Hepatocyte (in vitro differentiated cells): ENCODE data around the gene ZDHHC22.

Source experiments
- EZH2 ChIP-seq: fragments of 200-600 bp; sonication (generic); IDR thresholded peaks from 2 replicates; pipeline ENCODE4 v1.6.1; 2016; ENCODE audit warnings: antibody characterized with exemption, mild to moderate bottlenecking, borderline replicate concordance
- TF ChIP-seq, protein P1 (sequence below): fragments of 200-600 bp; sonication (generic); IDR thresholded peaks from 2 replicates; pipeline ENCODE4 v1.5.1; 2016; ENCODE audit warnings: antibody characterized with exemption, mild to moderate bottlenecking; ENCODE audit not compliant: poor library complexity

DNA sequence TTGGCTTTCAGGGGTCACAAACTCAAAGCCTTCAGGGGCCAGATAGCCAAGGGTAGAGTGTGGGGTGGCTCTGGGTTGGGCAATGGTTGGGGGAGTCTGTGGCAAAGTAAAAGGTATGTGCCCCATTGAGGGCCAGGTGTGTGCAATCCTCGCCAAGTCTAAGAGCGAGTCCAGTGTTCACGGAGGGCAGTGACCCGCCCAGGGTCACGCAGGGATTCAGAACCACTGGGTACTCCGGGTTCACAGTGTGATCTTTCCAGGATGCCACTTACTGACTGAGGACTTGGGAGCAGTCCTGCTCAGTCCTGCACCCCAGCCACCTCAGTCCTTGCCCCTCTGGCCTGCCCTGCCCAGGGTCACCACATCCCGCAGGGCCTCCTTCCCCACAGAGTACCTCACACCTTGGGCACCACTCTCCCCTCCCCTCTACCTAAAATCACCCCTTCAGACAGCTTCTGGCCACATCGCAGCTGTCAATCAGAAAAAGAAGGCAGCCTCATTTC is 15.7 kb downstream of the ZDHHC22 start:
- TF ChIP-seq, protein P1, sequence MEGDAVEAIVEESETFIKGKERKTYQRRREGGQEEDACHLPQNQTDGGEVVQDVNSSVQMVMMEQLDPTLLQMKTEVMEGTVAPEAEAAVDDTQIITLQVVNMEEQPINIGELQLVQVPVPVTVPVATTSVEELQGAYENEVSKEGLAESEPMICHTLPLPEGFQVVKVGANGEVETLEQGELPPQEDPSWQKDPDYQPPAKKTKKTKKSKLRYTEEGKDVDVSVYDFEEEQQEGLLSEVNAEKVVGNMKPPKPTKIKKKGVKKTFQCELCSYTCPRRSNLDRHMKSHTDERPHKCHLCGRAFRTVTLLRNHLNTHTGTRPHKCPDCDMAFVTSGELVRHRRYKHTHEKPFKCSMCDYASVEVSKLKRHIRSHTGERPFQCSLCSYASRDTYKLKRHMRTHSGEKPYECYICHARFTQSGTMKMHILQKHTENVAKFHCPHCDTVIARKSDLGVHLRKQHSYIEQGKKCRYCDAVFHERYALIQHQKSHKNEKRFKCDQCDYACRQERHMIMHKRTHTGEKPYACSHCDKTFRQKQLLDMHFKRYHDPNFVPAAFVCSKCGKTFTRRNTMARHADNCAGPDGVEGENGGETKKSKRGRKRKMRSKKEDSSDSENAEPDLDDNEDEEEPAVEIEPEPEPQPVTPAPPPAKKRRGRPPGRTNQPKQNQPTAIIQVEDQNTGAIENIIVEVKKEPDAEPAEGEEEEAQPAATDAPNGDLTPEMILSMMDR = no peak
- no peak for TF ChIP-seq EZH2
